Measurements from ENCODE around the gene TIE1.
A peak's percentile ranks its signal among the peaks of the same experiment; 100 is the strongest.

Gene TIE1

DNA sequence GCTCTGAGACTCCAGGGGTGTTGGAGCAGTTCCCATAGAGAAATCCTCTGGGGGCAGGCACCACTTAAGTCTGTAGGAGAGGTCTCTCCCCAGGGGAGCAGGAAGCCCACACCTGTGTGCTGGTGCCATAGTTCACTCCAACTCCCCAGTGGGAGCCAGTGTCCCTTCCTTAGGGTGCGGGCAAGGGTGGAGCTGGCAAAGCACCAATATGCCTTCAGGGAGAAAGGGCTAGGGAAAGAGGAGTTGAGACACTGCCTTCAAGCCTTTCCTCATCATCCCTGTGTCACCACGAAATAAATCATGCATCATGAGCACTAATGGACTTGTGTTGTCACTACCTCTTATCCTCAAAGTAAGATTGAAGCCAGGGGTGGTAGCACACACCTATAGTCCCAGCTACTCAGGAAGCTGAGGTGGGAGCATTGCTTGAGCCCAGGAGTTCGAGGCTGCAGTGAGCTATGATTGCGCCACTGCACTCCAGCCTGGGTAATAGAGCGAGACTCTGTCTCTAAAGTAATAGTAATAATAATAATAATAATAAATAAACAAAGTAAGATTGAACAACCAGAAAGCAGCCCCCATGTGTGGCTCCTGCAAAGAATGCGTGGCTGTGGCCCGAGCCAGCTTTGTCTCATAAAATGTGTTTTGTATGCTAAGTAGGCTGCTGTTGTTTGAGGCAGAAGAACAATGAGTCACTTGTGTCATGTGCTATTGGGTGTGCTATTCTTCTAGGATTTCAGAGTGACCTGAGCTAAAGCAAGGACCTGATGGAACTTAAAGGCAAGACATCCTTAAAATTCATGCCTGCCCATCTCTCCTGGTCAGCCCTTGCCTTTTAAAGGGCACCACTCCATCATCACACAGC is 6.7 kb upstream of the TIE1 start:
- DNase-seq: peak in 8 of 14 donors; percentile 4 to 70 (median 47)

DNA sequence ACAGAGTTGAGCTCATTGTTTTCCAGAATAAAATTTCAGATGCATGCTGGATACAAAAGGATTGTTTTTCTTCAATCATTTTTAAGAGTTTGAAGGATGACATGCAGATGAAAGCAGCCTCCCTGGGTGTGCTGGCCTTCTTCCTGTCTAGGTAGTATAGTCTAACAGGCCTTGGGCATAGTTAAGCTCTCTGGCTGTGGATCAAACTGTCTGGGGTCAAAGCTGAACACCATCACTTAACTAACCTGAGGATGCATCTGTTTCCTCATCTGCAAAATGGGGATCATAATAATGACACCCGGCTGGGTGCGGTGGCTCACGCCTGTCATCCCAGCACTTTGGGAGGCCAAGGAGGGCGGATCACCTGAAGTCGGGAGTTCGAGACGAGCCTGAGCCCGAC is 6.0 kb upstream of the TIE1 start:
- peak in 2 of 14 donors; percentile 58 to 70 for DNase-seq

DNA sequence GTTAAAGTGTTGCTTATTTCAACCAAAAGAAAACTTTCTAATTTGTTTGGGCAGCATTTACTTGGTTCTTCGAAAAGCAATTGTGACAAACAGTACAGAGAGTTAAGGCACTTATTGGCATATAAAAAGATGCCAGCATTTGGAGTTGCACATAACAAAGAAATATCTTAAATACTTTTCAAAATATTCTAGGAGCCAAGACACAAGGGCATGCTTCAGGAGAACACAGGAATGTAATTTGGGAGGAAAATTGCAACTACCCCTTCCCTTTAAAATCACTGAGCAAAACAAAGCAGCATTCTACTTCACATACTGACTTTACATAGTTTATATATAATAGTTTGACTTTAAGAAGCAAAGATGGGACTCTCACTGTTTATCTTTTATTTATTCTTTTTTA is 4.6 kb upstream of the TIE1 start:
- DNase-seq: no peak

DNA sequence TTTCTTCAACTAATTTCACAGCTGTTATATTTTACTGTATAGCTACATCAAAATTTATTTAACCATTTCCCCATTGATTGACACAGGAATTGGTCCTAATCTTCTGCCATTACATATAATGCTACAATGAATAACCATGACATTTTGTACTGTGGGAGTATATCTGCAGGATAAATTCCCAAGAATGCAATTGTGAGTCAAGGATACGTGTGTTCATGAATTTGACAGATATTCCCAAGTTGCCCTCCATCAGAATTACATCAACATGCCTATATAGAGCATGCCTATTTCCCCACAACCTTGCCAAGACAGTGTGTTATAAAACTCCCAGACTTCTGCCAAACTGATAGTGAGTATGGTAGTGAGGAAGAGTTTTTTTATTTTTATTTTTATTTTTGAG is 2.7 kb upstream of the TIE1 start:
- no peak for DNase-seq

DNA sequence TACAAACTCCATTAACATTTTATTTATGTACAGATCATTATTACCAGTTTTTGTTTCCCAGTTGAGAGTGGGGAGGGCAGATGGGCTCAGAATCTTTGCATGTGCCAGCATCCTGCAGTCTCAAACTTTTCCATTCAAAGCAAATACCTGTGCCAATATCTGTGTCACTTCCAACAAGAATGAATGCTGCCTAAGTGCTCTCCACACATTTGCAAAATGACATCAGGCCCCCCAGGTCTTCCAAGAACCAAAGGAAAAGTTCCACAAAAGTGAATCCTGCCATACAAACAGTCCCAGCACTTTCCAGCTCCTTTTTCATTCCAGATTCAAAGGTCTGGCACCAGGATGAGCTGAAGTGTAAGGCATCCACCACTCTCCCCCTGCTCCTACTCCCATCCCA is 1.7 kb upstream of the TIE1 start:
- peak in 1 of 14 donors; percentile 50 for DNase-seq

DNA sequence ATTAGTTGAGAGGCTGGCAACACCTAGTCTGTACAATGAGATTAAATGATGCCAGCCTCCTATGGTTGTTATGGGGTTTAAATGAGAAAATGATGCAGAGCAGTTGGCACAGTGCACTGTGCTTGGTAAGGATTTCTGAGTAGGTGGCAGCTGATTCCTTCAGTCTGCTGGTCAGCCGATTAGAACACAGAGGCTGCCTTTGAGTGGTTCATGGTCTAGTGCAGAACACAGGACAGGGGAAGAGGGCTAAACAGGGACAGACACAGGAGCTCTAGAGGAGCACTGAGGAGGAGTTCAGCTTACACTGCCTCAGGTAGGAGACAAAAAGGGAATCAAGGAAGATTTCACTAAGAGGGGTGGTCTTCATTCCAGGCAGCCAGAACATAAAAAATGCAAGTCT is 1.4 kb downstream of the TIE1 start:
- DNase-seq: no peak

DNA sequence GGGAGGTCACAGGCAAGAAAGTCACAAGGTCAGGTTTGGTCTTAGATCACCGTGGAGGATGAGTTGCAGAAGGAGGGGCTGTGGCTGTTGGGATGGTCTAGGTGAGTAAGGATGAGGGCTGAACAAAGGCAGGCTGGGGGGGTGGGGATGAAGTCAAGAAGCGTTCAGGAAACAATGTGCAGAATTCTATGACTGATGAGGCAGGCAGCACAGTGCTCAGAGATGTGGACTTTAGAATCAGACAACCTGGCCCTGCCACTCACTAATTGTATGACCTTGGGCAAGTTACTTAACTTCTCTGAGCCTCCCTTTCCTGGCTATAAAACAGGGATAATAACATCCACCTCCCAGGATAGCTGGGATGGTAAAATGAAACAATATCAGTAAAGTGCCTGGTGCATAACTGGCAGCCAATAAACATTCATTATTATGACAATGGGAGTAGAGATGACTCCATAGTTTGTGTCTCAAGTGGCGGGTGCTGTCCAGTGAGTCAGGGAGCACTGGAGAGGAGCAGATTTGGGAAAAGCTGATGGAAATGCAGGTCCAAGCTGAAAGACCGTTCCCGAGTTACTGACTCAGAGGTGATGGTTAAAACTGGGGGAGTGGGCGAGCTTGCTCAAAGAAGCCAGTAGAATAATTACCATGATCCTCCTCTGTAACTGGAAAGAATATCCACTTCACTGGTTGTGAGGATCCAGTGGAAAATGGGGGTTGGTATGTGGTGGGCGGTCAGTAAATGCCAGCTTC is 2.1 kb downstream of the TIE1 start:
- no peak for DNase-seq

DNA sequence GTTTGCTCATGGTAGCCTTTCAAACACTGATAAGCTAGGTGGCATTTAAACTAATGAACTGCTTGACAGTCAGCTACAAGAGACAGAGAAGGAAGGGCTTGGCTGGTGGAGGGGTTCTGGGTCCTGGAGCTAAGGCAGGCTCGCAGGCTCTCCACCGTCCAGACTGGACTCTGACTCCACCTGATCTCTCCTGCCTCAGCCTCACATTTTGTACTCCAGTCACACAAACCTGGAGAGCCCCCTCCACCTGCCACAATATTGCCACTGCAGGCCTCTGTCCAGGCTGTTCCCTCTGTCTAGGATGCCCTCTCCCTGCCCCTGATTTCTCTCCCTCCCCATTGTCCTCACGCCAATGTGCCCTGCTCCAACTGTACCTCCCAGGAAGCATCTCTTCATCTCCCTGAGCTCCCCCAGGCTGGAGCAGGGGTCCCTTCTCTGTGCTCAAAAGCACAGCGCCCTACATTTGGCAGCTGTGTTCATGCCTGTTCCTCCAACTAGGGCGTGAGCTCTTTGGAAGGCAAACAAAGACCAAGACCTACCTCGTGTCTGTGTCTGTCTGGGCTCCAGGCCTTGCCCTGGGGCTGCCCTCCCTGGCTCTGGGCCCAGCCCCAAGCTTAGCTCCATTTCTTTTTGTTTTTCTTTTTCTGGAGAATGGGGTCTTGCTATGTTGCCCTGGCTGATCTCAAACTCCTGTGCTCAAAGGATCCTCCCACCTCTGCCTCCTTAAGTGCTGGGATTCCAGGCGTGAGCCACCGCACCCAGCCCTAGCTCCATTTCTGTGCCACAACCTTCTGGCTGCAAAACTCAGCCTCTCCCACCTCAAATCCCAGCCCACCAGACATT is 2.9 kb downstream of the TIE1 start:
- DNase-seq: no peak

DNA sequence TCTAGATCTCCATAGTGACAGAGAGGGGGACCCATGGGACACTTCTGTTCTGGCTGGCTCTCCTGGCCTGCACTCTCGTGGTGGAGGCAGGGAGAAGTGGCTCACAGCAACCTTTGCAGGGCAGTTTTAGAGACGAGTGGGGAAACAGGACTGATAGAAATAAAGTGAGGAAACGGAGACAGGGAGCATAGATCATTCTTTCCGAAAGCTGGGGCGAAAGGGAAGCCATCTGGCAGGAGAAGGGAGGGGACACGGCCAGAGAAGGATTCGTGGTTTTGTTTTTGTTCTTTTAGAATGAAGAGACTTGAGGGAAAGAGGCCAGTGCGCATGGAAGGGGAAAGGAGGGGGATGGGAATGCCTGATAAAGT is 3.5 kb downstream of the TIE1 start:
- DNase-seq: no peak

DNA sequence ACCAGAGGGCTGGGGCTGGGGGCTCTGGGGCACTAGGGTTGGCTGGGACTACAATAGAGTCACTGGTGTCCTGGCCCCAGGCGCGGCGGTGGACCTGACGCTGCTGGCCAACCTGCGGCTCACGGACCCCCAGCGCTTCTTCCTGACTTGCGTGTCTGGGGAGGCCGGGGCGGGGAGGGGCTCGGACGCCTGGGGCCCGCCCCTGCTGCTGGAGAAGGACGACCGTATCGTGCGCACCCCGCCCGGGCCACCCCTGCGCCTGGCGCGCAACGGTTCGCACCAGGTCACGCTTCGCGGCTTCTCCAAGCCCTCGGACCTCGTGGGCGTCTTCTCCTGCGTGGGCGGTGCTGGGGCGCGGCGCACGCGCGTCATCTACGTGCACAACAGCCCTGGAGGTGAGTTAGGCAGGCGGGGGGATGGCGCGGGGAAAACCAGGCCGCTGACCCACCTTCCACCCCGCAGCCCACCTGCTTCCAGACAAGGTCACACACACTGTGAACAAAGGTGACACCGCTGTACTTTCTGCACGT is 4.1 kb downstream of the TIE1 start:
- no peak for DNase-seq

DNA sequence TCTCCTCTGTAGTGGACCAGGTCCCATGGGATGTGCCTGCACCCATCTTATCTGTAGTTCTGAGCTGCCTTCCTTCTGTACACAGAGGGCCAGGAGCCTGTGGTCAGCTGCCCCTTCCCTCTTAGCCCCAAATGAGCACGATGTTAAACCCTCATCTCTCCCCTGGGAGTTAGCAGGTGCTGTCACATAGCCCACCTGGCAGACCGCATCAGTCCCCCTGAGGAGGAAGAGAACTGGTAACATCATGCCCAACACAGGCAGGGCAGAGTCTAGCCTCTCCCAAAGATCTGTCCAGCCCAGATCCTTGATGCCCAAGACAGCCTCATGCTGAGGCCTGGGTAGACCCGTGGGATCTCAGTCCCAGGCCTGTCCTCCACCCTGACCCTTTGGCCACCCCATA is 4.7 kb downstream of the TIE1 start:
- no peak for DNase-seq

DNA sequence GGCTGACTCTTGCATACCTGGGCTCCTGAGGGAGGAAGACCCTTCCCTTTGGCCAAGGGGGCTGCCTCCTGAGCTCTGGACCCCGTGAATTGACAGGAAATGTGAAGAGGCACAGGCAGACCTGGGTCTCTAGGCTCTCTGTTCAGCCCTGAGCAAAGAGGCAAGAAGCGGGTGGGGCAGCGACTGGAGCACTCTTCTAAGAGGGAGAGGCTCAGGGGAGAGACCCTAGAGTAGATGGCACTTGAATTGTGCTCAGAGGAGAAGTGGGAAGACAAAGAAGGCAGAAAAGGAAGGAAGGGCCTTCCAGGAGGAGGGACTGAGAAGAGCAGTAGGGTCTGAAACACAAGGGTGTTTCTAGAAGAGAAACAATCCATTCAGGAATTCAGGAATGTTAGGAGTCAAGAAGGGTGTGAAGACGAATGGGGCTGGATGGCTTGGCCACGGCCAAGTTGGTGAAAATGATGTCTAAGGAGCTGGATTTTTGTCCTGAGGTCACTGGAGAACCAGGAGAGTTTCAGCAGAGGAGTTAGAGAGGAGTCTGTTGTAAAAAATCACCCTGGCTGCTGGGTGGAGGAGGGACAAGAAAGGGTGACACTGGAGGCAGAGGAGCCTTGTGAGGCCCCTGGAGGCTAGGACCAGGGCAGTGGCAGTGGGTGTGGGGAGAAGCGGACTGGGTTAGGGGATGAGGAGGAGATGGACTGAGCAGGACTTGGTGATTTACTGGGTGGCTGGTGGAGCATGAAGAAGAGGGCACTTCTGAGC is 5.3 kb downstream of the TIE1 start:
- no peak for DNase-seq

DNA sequence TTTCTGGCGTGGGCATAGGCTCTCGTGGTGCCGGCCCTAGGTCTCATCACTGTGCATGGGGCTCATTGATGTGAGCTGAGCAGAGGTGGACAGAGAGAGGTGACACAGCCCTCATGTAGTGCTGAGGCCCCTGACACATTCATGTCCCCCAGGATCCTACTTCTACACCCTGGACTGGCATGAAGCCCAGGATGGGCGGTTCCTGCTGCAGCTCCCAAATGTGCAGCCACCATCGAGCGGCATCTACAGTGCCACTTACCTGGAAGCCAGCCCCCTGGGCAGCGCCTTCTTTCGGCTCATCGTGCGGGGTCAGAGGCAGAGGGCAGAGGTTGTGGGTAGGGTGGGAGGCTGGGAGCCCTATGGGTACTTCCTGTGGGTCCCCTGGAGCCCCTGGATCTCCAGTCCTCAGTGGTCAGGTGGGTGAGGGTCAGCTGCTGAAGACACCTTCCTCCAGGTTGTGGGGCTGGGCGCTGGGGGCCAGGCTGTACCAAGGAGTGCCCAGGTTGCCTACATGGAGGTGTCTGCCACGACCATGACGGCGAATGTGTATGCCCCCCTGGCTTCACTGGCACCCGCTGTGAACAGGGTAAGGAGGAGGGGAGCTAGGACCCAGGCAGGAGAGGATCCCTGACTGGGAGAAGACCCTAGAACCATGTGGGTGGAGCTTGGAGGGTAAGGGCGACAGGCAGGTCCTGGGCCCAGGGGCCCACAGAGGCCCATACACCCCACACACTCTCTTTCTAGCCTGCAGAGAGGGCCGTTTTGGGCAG is 6.1 kb downstream of the TIE1 start:
- DNase-seq: no peak

DNA sequence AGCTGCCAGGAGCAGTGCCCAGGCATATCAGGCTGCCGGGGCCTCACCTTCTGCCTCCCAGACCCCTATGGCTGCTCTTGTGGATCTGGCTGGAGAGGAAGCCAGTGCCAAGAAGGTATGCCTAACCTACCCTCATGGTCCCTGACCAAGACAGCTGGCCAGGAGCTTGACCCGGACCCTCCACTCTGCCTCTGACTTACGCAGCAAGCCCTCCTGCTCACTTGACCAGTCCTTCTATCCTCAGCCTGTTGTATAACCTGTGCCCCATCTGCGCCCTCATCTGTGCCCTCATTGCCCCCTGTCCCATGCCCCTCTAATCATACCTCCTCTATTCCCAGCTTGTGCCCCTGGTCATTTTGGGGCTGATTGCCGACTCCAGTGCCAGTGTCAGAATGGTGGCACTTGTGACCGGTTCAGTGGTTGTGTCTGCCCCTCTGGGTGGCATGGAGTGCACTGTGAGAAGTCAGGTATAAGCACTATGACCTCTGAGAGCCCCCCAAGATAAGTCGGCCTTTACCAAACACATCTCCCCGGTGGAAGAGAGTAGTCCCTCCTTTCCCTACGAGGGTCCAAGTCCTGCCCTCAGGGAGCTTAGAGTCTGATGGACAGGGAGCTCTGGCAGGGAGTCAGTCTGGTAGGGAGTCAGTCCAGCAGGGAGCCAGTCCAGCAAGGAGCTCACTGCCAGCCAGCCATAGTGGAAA is 6.8 kb downstream of the TIE1 start:
- no peak for DNase-seq

DNA sequence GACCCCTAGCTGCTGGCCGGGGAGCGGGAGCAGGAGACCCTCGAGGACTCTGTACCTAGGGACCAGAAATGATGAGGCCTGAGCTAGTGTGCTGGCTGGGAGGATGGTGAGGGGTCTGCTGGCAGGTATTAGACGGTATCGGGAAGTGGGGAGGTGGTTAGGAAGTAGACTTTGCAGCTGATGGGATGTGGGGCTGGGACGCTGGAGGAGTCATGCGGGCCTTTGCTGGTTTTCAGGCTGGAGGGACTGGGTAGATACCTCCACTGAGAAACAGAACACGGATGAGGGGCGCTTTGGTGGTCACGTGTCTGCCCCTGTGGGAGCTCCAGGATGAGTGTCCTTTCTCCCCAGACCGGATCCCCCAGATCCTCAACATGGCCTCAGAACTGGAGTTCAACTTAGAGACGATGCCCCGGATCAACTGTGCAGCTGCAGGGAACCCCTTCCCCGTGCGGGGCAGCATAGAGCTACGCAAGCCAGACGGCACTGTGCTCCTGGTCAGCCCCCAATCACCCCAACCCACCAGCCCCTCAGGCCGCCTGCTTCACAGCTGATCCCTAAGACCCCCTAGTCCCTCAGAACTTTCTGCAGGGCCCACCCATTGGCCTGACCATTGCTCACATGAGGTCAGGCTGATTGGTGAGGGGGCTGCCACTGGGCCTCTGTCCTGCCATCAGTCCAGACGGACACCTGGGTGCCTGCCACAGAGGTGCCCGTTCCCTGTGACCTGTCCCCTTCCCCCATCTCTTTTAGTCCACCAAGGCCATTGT is 8.0 kb downstream of the TIE1 start:
- DNase-seq: no peak

DNA sequence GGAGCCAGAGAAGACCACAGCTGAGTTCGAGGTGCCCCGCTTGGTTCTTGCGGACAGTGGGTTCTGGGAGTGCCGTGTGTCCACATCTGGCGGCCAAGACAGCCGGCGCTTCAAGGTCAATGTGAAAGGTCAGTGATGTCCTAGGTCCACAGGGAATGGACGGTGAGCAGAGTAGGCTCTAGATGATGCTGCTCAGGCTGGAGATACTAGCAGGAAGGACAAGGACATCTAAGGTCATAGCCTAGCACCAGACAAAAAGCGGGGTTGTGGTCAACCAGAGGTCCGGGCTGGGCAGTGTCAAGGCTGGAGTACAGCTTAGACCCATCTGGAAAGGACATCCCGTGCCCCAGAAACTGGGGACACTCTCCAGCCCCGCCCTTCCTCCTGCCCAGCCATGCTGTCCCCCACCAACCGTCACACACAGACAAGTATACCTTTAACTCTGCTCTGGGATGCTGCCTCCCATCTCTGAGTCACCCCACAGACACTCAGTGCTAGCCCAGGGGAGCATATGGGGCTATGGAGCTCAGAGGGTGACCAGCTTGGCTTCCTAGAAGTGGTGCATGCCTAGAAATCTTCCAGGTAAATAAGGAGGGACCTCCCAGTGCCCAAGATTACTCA is 8.7 kb downstream of the TIE1 start:
- no peak for DNase-seq

DNA sequence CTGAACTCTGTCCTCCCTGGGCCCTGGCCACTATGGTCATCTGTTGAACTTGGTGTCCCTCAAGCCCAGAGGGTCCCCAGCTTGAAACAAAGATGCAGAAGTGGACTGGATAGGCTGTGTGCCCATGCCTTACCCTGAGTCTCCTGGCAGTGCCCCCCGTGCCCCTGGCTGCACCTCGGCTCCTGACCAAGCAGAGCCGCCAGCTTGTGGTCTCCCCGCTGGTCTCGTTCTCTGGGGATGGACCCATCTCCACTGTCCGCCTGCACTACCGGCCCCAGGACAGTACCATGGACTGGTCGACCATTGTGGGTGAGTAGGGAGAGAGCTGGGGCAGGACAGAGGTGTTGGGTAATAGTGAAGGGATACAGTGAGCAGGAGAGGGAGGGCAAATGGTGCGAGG is 10.7 kb downstream of the TIE1 start:
- no peak for DNase-seq

DNA sequence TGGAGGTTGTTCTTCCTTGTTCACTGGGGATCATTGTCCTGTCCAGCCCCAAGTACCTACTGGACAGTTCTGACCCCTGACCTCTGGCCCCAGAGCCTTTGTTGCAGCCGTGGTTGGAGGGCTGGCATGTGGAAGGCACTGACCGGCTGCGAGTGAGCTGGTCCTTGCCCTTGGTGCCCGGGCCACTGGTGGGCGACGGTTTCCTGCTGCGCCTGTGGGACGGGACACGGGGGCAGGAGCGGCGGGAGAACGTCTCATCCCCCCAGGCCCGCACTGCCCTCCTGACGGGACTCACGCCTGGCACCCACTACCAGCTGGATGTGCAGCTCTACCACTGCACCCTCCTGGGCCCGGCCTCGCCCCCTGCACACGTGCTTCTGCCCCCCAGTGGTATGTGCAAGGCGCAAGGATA is 11.4 kb downstream of the TIE1 start:
- no peak for DNase-seq
